A549 (cell line): ENCODE data around the gene WDR48. TPM values are rescaled to one million over a fixed set of nuclear protein-coding genes. Genes with fewer than 3 reads are reported as not detected.

Experiments used
- ATAC-seq, 2 experiments: fragments of 200-7000 bp in 1 of 2; fragments of >200 bp in 1 of 2; cut with Nextera tagmentation in 1 of 2; cut with Tn5 transposase in 1 of 2; 3 replicates each; pipeline versions ENCODE4 v1.8.0 to v1.9.1; 2018 to 2020; ENCODE audit warnings: mild to moderate bottlenecking in 1 of 2, moderate library complexity in 1 of 2
- CTCF ChIA-PET: fragments of 300-600 bp; sonication (Branson Sonifier 250); formaldehyde crosslinking; extraction: SDS; loops from one replicate; lab custom pipeline; 2021; ENCODE audit warnings: antibody characterized with exemption, inconsistent platforms; lab: Yijun Ruan, JAX
- POLR2A ChIA-PET: fragments of 350-600 bp; formaldehyde crosslinking; extraction: SDS; loops from one replicate; lab custom pipeline; 2021; ENCODE audit warnings: antibody characterized with exemption, inconsistent platforms; lab: Yijun Ruan, JAX
- DNase-seq, 2 experiments: peaks; one replicate each; pipeline versions ENCODE4 v3.0.0 to v3.0.0-alpha.2; 2011 to 2016; ENCODE audit warnings: low read depth in 1 of 2, low spot score in 1 of 2
- FAIRE-seq: peaks from 2 replicates; lab custom pipeline; 2011; peaks lifted over from hg19 to GRCh38; lab: Jason Lieb, UNC
- H3K27ac ChIP-seq, 2 experiments: fragments of >200 bp; sonication (Bioruptor Twin); formaldehyde crosslinking; 3 replicates each; pipeline ENCODE4 v1.5.1; 2016 to 2017
- H3K4me1 ChIP-seq: fragments of >200 bp; sonication (Bioruptor Twin); formaldehyde crosslinking; 3 replicates; pipeline ENCODE4 v1.6.1; 2016
- H3K4me2 ChIP-seq: fragments of >200 bp; sonication (Bioruptor Twin); formaldehyde crosslinking; 3 replicates; pipeline ENCODE4 v1.6.1; 2016
- H3K4me3 ChIP-seq: fragments of >200 bp; sonication (Bioruptor Twin); formaldehyde crosslinking; 3 replicates; pipeline ENCODE4 v1.5.1; 2016
- H3K9me3 ChIP-seq: fragments of >200 bp; sonication (Bioruptor Twin); formaldehyde crosslinking; 3 replicates; pipeline ENCODE4 v1.6.1; 2016
- BCL3 ChIP-seq: fragments of >200 bp; sonication (Bioruptor Twin); formaldehyde crosslinking; IDR thresholded peaks from 3 replicates; pipeline ENCODE4 v1.6.1; 2016
- BHLHE40 ChIP-seq: IDR thresholded peaks from 2 replicates; pipeline ENCODE4 v1.6.1; 2012; ENCODE audit warnings: low read depth, low read length, inconsistent platforms
- CBX2 ChIP-seq: fragments of 200-600 bp; sonication (generic); IDR thresholded peaks from 2 replicates; pipeline ENCODE4 v1.6.1; 2016; ENCODE audit warnings: low read depth, mild to moderate bottlenecking, borderline replicate concordance
- CBX8 ChIP-seq: fragments of 200-600 bp; sonication (generic); IDR thresholded peaks from 2 replicates; pipeline ENCODE4 v1.6.1; 2016
- CEBPB ChIP-seq, 2 experiments: fragments of >200 bp in 1 of 2; sonication (Bioruptor Twin) in 1 of 2; formaldehyde crosslinking in 1 of 2; IDR thresholded peaks; 2 replicates each; pipeline ENCODE4 v1.6.1; 2012 to 2016
- CHD4 ChIP-seq: fragments of 200-600 bp; sonication (generic); IDR thresholded peaks from 2 replicates; pipeline ENCODE4 v1.6.1; 2016; ENCODE audit warnings: antibody characterized with exemption, mild to moderate bottlenecking, borderline replicate concordance
- EHF ChIP-seq: fragments of 250-450 bp; sonication (Bioruptor Pico); IDR thresholded peaks from 2 replicates; pipeline ENCODE4 v1.5.0; 2020; ENCODE audit warnings: mild to moderate bottlenecking
- EHMT2 ChIP-seq: fragments of 200-600 bp; sonication (generic); IDR thresholded peaks from 2 replicates; pipeline ENCODE4 v1.6.1; 2016; ENCODE audit warnings: antibody characterized with exemption, low read depth, mild to moderate bottlenecking, moderate library complexity
- ESRRA ChIP-seq: fragments of 150-350 bp; IDR thresholded peaks from 2 replicates; pipeline ENCODE4 v1.6.1; 2014; ENCODE audit warnings: mild to moderate bottlenecking, low read length, borderline replicate concordance
- FOXS1 ChIP-seq: fragments of 250-450 bp; sonication (Bioruptor Pico); IDR thresholded peaks from 2 replicates; pipeline ENCODE4 v1.5.0; 2020; ENCODE audit warnings: mild to moderate bottlenecking, moderate library complexity
- GATA3 ChIP-seq: IDR thresholded peaks from 2 replicates; pipeline ENCODE4 v1.6.1; 2012; ENCODE audit warnings: borderline replicate concordance
- HDAC2 ChIP-seq: fragments of 200-600 bp; sonication (generic); IDR thresholded peaks from 2 replicates; pipeline ENCODE4 v1.6.1; 2016
- HEYL ChIP-seq: fragments of 250-450 bp; sonication (Bioruptor Pico); IDR thresholded peaks from 2 replicates; pipeline ENCODE4 v1.8.0; 2021; ENCODE audit warnings: mild to moderate bottlenecking, moderate library complexity
- HOXB13 ChIP-seq: fragments of 250-450 bp; sonication (Bioruptor Pico); IDR thresholded peaks from 2 replicates; pipeline ENCODE4 v1.5.0; 2020; ENCODE audit warnings: low read depth, mild to moderate bottlenecking, moderate library complexity
- KDM1A ChIP-seq: fragments of 200-600 bp; sonication (generic); IDR thresholded peaks from 2 replicates; pipeline ENCODE4 v1.6.1; 2016; ENCODE audit warnings: low read depth, mild to moderate bottlenecking
- KDM5A ChIP-seq: fragments of 200-600 bp; sonication (generic); IDR thresholded peaks from 2 replicates; pipeline ENCODE4 v1.6.1; 2016; ENCODE audit warnings: antibody characterized with exemption, mild to moderate bottlenecking
- MAZ ChIP-seq: fragments of 150-350 bp; IDR thresholded peaks from 2 replicates; pipeline ENCODE4 v1.6.1; 2014; ENCODE audit warnings: antibody characterized with exemption, low read depth, low read length, borderline replicate concordance
- NFE2L2 ChIP-seq: fragments of 150-350 bp; conservative IDR thresholded peaks from 2 replicates; pipeline ENCODE4 v1.6.1; 2014; ENCODE audit warnings: low read length
- NR3C1 ChIP-seq: fragments of >200 bp; sonication (Bioruptor Twin); formaldehyde crosslinking; IDR thresholded peaks from 3 replicates; pipeline ENCODE4 v1.6.1; 2017
- POLR2AphosphoS2 ChIP-seq: conservative IDR thresholded peaks from 2 replicates; pipeline ENCODE4 v1.6.1; 2012; ENCODE audit warnings: low read length, improper control_type of control experiment, inconsistent platforms
- RCOR1 ChIP-seq: fragments of 150-350 bp; IDR thresholded peaks from 2 replicates; pipeline ENCODE4 v1.6.1; 2014; ENCODE audit warnings: antibody characterized with exemption, low read length, low read depth
- REST ChIP-seq: fragments of 200-600 bp; sonication (generic); IDR thresholded peaks from 2 replicates; pipeline ENCODE4 v1.6.1; 2016; ENCODE audit warnings: antibody characterized with exemption, mild to moderate bottlenecking, moderate library complexity
- RNF2 ChIP-seq: fragments of 200-600 bp; sonication (generic); IDR thresholded peaks from 2 replicates; pipeline ENCODE4 v1.6.1; 2016; ENCODE audit warnings: low read depth, mild to moderate bottlenecking, antibody characterized with exemption, moderate library complexity, borderline replicate concordance
- SMC3 ChIP-seq: fragments of >200 bp; sonication (Bioruptor Twin); formaldehyde crosslinking; IDR thresholded peaks from 3 replicates; pipeline ENCODE4 v1.6.1; 2018; ENCODE audit warnings: inconsistent platforms
- TFCP2L1 ChIP-seq: fragments of 250-450 bp; sonication (Bioruptor Pico); IDR thresholded peaks from 2 replicates; pipeline ENCODE4 v1.5.0; 2021; ENCODE audit warnings: mild to moderate bottlenecking
- ZC3H11A ChIP-seq: fragments of 450-650 bp; IDR thresholded peaks from 2 replicates; pipeline ENCODE4 v1.6.1; 2014; ENCODE audit warnings: antibody characterized with exemption, mild to moderate bottlenecking
- WGBS: methylation state at CpG from one replicate; pipeline ENCODE4 v1.1.6; 2017; ENCODE audit errors: missing lambda C conversion rate; 5-methylcytosine and 5-hydroxymethylcytosine counted together
- polyA plus RNA-seq, 4 experiments: library from polyadenylated mRNA; depleted of rRNA in 3 of 4; stranded (reverse); fragments of >200 nt; fragmentation: RNase III in 1 of 4; extraction: RNeasy Plus Mini Kit Qiagen cat#74134 plus additional on column Dnase treatment in 1 of 4; gene quantifications; 2 replicates in 3 of 4; 3 replicates in 1 of 4; pipeline ENCODE4 v1.2.3, GENCODE V29; 2011 to 2017

Gene WDR48
- polyA plus RNA-seq, 2 of the 4 experiments (the other 2 are of a cell fraction): 18.8 to 41.0 TPM

GRCh38 chr3:39139442-39139841, 87.6 kb downstream of the WDR48 start:
- ChIA-PET POLR2A (no interaction called here), CTCF (interaction anchor here (1.0 kb wide), 1 partner anchor 149 kb away, joined by 3 read pairs; no protein-coding TSS in a partner anchor)
- no peak overlapping the region for H3K4me3 ChIP-seq
- DNase-seq (no peak), FAIRE-seq (no peak), ATAC-seq (no peak)
- WGBS: 67% methylated on average over 2 of the region's 2 CpGs
- H3K4me2 ChIP-seq: no peak overlapping the region
- H3K9me3 ChIP-seq: no peaks in the 10 kb centered on the region
- peaks cover 29% of the 10 kb centered on the region for H3K4me1 ChIP-seq
- no peak overlapping the region for H3K27ac ChIP-seq
- peak; percentile 94; the same call in 1 of the 2 replicates for TF ChIP-seq POLR2AphosphoS2
- no peak for TF ChIP-seq FOXS1 (CRISPR knock-in tag)

- ATAC-seq (no peak), FAIRE-seq (no peak)
- no peak overlapping the region for H3K4me2 ChIP-seq
- H3K4me3 ChIP-seq: no peak overlapping the region
- H3K4me1 ChIP-seq: peaks cover 29% of the 10 kb centered on the region
- H3K9me3 ChIP-seq: no peaks in the 10 kb centered on the region
- ChIA-PET POLR2A (interaction anchor here (0.8 kb wide), 1 partner anchor 11 kb away, joined by 3 read pairs; no protein-coding TSS in a partner anchor), CTCF (interaction anchor here (2.4 to 2.7 kb wide), 2 partner anchors 50 to 148 kb away, joined by 8 to 10 read pairs; no protein-coding TSS in a partner anchor)
- TF ChIP-seq EHMT2 (no peak), CHD4 (no peak), ZC3H11A (no peak), HOXB13 (no peak), CBX8 (no peak), GATA3 (no peak), BCL3 (no peak), SMC3 (no peak), EHF (no peak), HDAC2 (no peak), RCOR1 (no peak), TFCP2L1 (CRISPR knock-in tag) (no peak), CEBPB (IDR thresholded peaks at IDR 0.05) (no peak), NFE2L2 (no peak), MAZ (no peak), BHLHE40 (no peak), KDM5A (no peak), ESRRA (no peak)
- TF ChIP-seq, all 56 proteins: peak for 0
- peak overlapping the region in 1 of 2 experiments; percentile 58; a peak in 3 of 6 replicates for H3K27ac ChIP-seq
- 100% methylated on average over 2 of the region's 2 CpGs for WGBS
- no peak for DNase-seq
Observed at GRCh38 chr3:39140341-39140971, 88.6 kb downstream of the WDR48 start.

GRCh38 chr3:39141171-39141995, 89.6 kb downstream of the WDR48 start:
- ATAC-seq: peak in 1 of 2 experiments; percentile 28; a peak in 3 of 6 replicates
- Histone ChIP-seq H3K4me2 (peak overlapping the region; percentile 48), H3K4me1 (peaks cover 35% of the 10 kb centered on the region), H3K9me3 (no peaks in the 10 kb centered on the region), H3K4me3 (no peak overlapping the region), H3K27ac (peak overlapping the region in 1 of 2 experiments; percentile 58; a peak in 3 of 6 replicates)
- 80% methylated on average over 4 of the region's 4 CpGs for WGBS
- ChIA-PET CTCF (interaction anchor here (2.4 to 2.7 kb wide), 2 partner anchors 49 to 147 kb away, joined by 8 to 10 read pairs; no protein-coding TSS in a partner anchor), POLR2A (interaction anchor here (0.8 kb wide), 1 partner anchor 10 kb away, joined by 3 read pairs; no protein-coding TSS in a partner anchor)
- TF ChIP-seq CBX2 (no peak), RNF2 (no peak), POLR2AphosphoS2 (no peak), GATA3 (no peak), NR3C1 (no peak), HEYL (CRISPR knock-in tag) (no peak), KDM1A (no peak), REST (no peak)
- no peak for FAIRE-seq
- DNase-seq: no peak
